ENCODE results near the gene CHMP4A.

Gene CHMP4A

DNA sequence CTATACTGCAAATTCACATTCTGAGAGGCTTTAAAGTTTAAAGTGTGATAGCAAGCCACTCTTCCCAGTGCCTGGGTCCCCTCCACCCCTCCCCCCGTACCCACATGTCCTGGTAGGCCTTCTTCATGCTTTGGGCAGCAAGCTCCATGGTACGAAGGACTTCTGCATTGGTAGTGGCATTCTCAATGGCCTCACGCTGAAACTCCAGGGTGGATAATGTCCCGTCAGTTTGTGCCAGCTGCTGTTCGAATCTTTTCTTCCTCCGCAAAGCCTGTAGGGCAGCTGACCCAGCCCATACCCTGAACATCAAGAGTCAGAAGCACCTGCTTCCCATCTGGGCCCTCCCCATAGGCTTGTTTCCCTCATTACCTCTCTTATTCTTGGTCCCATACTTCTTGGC is 2.0 kb downstream of the CHMP4A start:
- H3K4me1 ChIP-seq (ENCODE audit: insufficient read depth, poor library complexity, severe bottlenecking) = peaks cover 13% of the 10 kb centered on the region
- peaks cover 56% of the 10 kb centered on the region for H3K36me3 ChIP-seq (ENCODE audit: low read depth)
- TF ChIP-seq, protein P1, sequence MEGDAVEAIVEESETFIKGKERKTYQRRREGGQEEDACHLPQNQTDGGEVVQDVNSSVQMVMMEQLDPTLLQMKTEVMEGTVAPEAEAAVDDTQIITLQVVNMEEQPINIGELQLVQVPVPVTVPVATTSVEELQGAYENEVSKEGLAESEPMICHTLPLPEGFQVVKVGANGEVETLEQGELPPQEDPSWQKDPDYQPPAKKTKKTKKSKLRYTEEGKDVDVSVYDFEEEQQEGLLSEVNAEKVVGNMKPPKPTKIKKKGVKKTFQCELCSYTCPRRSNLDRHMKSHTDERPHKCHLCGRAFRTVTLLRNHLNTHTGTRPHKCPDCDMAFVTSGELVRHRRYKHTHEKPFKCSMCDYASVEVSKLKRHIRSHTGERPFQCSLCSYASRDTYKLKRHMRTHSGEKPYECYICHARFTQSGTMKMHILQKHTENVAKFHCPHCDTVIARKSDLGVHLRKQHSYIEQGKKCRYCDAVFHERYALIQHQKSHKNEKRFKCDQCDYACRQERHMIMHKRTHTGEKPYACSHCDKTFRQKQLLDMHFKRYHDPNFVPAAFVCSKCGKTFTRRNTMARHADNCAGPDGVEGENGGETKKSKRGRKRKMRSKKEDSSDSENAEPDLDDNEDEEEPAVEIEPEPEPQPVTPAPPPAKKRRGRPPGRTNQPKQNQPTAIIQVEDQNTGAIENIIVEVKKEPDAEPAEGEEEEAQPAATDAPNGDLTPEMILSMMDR (IDR thresholded peaks at IDR 0.05; ENCODE audit: poor library complexity, severe bottlenecking) = no peak
- DNase-seq (ENCODE audit: low spot score) (no peak), ATAC-seq (ENCODE audit: low read depth) (no peak)
- H3K27me3 ChIP-seq (ENCODE audit: insufficient read depth, poor library complexity, severe bottlenecking) = no peaks in the 10 kb centered on the region
- no peak overlapping the region for H3K4me3 ChIP-seq (ENCODE audit: severe bottlenecking)
- no peak overlapping the region for H3K27ac ChIP-seq (ENCODE audit: poor library complexity, severe bottlenecking)
- H3K9me3 ChIP-seq (ENCODE audit: severe bottlenecking) = no peaks in the 10 kb centered on the region

DNA sequence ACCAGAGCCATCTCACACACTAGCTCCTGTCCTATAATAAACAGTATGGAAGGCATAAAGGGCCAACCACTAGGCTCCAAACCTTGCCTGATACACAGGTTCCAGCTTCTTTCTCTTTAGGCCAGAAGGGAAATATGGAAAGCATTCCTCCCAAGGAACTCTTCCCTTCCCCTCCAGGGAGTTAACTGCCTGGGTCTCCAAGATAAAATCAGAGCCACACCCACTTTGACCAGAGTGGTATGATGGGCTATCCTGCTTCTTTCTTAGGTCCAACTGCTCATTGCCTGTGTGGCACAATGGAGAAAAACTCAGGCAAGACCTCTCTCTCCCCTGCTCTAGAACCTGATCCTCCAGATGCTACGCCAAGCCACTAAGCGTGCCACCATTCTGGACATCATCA is 5.7 kb downstream of the CHMP4A start:
- DNase-seq (ENCODE audit: low spot score) = no peak
- Histone ChIP-seq H3K36me3 (ENCODE audit: low read depth) (peaks cover 74% of the 10 kb centered on the region), H3K9me3 (ENCODE audit: severe bottlenecking) (no peaks in the 10 kb centered on the region), H3K27ac (ENCODE audit: poor library complexity, severe bottlenecking) (no peak overlapping the region), H3K4me3 (ENCODE audit: severe bottlenecking) (no peak overlapping the region), H3K4me1 (ENCODE audit: insufficient read depth, poor library complexity, severe bottlenecking) (no peaks in the 10 kb centered on the region), H3K27me3 (ENCODE audit: insufficient read depth, poor library complexity, severe bottlenecking) (no peaks in the 10 kb centered on the region)
- TF ChIP-seq, protein P1 (IDR thresholded peaks at IDR 0.05; ENCODE audit: poor library complexity, severe bottlenecking) = no peak
- no peak for ATAC-seq (ENCODE audit: low read depth)

DNA sequence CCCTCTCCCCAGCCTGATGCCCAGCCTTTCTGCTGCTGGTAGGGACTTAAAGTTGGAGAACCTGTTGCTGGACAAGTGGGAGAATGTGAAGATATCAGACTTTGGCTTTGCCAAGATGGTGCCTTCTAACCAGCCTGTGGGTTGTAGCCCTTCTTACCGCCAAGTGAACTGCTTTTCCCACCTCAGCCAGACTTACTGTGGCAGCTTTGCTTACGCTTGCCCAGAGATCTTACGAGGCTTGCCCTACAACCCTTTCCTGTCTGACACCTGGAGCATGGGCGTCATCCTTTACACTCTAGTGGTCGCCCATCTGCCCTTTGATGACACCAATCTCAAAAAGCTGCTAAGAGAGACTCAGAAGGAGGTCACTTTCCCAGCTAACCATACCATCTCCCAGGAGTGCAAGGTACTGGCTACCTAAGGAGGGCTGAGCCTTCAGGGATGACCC is 6.2 kb downstream of the CHMP4A start:
- no peak overlapping the region for H3K4me3 ChIP-seq (ENCODE audit: severe bottlenecking)
- no peaks in the 10 kb centered on the region for H3K27me3 ChIP-seq (ENCODE audit: insufficient read depth, poor library complexity, severe bottlenecking)
- H3K27ac ChIP-seq (ENCODE audit: poor library complexity, severe bottlenecking) = no peak overlapping the region
- DNase-seq (ENCODE audit: low spot score) (no peak), ATAC-seq (ENCODE audit: low read depth) (no peak)
- no peaks in the 10 kb centered on the region for H3K9me3 ChIP-seq (ENCODE audit: severe bottlenecking)
- H3K4me1 ChIP-seq (ENCODE audit: insufficient read depth, poor library complexity, severe bottlenecking) = no peaks in the 10 kb centered on the region
- TF ChIP-seq, protein P1 (IDR thresholded peaks at IDR 0.05; ENCODE audit: poor library complexity, severe bottlenecking) = no peak
- H3K36me3 ChIP-seq (ENCODE audit: low read depth) = peaks cover 79% of the 10 kb centered on the region

DNA sequence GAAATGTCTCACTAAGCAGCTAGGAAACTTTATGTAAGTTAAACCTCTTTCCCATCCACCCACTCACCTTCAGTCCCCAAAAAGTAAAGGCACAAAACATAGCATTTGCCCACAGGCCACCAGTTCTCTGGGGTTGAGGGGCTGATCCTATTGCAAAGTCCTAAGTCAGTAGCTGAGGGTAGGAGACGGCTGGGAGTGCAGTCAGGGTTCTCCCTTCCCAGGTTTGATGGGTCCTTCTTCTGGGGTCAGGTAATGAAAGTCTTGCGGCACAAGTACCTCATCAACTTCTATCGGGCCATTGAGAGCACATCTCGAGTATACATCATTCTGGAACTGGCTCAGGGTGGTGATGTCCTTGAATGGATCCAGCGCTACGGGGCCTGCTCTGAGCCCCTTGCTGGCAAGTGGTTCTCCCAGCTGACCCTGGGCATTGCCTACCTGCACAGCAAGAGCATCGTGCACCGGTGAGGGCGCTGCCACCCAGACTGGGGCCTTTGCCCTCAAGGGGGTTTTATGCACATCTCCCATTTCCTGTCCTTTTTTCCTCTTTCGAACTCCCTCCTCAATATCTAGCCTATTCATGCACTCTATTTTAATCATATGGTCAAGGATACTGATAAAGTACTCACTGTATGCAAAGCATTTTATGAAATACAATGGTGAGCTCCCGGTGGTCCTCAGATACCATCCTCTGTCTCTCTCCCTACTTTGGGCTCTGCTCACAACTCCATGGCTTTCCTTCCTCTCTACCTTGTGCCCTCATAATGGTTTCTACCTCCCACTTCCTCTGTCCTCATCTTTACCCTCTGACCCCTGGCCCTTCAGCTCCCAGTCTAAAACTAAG is 6.8 kb downstream of the CHMP4A start:
- ATAC-seq (ENCODE audit: low read depth) (no peak), DNase-seq (ENCODE audit: low spot score) (no peak)
- TF ChIP-seq, protein P1 (IDR thresholded peaks at IDR 0.05; ENCODE audit: poor library complexity, severe bottlenecking) = no peak
- Histone ChIP-seq H3K9me3 (ENCODE audit: severe bottlenecking) (no peaks in the 10 kb centered on the region), H3K27ac (ENCODE audit: poor library complexity, severe bottlenecking) (no peak overlapping the region), H3K4me1 (ENCODE audit: insufficient read depth, poor library complexity, severe bottlenecking) (no peaks in the 10 kb centered on the region), H3K36me3 (ENCODE audit: low read depth) (peaks cover 81% of the 10 kb centered on the region), H3K4me3 (ENCODE audit: severe bottlenecking) (no peak overlapping the region), H3K27me3 (ENCODE audit: insufficient read depth, poor library complexity, severe bottlenecking) (no peaks in the 10 kb centered on the region)
